Endothelial cell of hepatic sinusoid (primary cell): ENCODE results near the gene DCK.
"Not testable (repeated sequence)": the region's sequence is repeated elsewhere in the genome, so short reads cannot be mapped to it uniquely, and the experiment has no call there.

Source experiments
- in situ Hi-C: cut with HindIII; loops from 2 replicates; pipeline ENCODE4 v1.10.0; 2017; ENCODE audit warnings: low sequenced_read_pairs

The DCK gene

GRCh38 chr4:71053613-71054012 is 60.2 kb downstream of the DCK start:
- in situ Hi-C loops = not testable (repeated sequence)

DNA sequence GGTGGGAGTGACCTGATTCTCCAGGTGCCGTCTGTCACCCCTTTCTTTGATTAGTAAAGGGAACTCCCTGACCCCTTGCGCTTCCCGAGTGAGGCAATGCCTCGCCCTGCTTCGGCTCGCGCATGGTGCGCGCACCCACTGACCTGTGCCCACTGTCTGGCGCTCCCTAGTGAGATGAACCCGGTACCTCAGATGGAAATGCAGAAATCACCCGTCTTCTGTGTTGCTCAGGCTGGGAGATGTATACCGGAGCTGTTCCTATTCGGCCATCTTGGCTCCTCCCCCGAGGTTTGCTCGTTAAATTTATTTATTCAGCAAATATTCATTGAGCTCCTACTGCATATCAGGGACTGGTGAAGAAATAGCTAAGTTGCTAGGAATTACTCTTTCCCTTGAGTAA is 66.1 kb downstream of the DCK start:
- in situ Hi-C loops = not testable (repeated sequence)

GRCh38 chr4:71062436-71062835 is 69.0 kb downstream of the DCK start:
- in situ Hi-C loops = no loop called here

GRCh38 chr4:71063711-71064110 is 70.3 kb downstream of the DCK start:
- in situ Hi-C loops = no loop called here

GRCh38 chr4:71064521-71064920 is 71.1 kb downstream of the DCK start:
- in situ Hi-C loops = no loop called here

DNA sequence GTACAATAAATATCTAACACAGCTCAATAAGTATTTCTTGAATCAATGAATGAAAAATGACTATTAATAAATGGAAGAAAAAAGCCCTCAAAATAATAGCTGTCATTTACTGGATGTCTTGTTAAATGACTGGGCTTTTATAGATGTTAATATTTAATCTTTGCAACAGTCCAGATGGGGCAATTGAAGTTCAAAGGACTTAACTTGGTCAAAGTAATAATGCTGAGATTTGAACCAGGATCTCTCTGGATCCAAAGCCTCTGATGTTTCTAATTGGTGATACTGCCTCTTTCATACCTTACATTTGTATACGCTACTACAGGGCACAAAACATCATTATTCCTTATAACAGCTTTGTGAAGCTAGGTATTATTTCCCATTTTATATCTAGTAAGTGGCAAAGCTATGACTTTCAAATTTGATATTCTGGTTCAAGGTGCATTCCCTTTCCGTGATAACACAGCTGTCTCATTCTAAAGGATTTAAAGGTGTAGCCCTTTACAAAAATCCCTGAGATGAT is 72.6 kb downstream of the DCK start:
- in situ Hi-C loops = no loop called here

DNA sequence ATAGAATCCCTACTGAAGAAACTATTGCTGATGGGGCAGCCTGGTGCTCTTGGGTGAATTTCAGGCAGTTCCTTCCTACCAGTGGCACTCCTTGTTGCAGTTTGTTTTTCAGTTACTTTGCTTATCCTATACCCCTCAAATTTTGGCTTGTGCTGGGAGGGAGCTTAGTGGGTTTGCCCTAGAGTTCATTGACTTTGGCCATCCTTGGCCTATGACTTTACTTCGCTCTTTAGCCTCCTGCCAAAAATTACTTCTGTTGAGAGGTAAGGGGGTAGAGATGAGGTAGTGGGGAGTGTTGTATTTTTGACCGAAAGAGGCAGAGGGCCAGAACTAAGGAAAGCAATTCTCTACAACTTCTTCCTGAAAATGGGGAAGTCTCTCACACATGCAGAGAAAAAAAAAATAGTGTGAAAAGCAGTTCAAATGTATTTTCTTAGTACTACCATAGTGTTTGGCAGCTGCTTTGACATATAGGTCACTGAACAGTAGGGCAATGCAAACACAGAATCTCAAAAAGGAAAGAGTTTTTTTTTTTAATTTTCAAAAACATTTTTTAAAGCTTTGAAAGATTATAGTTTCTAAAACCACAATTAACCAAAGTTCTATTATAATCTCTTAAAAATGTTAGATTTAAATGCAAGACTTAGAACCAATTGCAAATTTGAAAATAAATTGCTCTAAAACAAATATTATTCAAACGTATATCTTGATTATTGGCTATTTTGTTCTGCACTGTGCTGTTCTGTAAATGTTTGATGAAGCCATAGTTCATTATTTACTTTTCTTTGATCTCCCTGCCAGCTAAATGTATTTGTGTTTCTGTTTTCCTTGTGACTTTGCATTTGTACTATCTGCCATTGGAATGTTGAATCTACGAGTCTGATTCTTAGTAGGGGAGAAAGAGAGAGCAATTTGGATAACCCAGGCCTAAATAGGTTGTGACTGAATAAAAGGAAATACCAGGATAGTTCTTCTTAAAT is 73.6 kb downstream of the DCK start:
- in situ Hi-C loops = no loop called here

DNA sequence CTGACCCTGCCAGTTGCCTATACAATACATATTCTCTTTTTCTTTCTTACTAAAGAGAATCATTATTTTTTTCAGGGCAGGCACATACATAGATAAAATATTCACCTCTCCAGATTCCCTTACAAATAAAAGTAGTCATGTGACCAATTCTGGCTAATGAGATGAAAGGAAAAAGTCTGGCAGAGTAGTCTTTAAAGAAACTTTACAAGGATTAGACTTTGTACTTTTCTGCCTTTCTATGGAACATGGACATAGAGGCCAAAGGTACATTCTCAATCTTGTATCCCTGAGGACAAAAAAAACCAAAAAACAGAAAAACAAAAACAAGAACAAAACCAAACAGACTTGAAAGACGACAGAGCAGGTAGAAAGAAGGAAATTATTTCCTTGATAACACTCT is 75.6 kb downstream of the DCK start:
- in situ Hi-C loops = no loop called here

DNA sequence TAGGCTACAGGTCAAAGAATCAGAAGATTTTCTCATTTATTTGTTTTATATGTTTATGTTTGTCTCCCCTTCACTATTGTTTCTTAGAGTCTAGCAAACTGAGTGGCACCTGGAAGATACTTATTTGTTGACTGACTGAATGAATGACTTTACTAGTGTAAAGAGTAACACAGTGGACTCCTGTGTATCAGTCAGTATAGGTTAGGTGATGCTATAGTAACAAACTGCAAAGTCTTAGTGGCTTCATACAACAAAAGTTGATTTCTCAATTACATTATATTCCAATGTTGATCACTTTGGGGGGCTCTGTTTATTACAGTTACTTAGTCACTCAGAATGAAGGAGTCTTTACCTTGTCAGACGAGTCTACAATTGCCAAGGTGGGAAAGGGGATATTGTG is 76.6 kb downstream of the DCK start:
- in situ Hi-C loops = no loop called here

- in situ Hi-C loops = no loop called here
These were observed 81.2 kb downstream of the DCK start for GRCh38 chr4:71074452-71075299.
